ENCODE measurements around the gene LYST.
"Not testable (repeated sequence)": the region's sequence is repeated elsewhere in the genome, so short reads cannot be mapped to it uniquely, and the experiment has no call there.

DNA sequence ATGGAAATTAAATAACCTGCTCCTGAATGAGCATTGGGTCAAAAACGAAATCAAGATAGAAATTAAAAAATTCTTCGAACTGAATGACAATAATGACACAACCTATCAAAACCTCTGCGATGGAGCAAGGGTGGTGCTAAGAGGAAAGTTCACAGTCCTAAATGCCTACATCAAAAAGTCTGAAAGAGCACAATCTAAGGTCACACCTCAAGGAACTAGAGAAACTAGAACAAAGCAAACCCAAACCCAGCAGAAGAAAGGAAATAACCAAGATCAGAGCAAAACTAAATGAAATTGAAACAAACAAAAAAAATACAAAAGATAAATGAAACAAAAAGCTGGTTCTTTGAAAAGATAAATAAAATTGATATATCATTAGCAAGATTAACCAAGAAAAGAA, 18.5 kb downstream of the LYST start:
- not testable (repeated sequence) for TF ChIP-seq EZH2 (IDR thresholded peaks at IDR 0.05; ENCODE audit: borderline replicate concordance, low read depth, low read length, poor library complexity, severe bottlenecking)
- TF ChIP-seq, protein P1, sequence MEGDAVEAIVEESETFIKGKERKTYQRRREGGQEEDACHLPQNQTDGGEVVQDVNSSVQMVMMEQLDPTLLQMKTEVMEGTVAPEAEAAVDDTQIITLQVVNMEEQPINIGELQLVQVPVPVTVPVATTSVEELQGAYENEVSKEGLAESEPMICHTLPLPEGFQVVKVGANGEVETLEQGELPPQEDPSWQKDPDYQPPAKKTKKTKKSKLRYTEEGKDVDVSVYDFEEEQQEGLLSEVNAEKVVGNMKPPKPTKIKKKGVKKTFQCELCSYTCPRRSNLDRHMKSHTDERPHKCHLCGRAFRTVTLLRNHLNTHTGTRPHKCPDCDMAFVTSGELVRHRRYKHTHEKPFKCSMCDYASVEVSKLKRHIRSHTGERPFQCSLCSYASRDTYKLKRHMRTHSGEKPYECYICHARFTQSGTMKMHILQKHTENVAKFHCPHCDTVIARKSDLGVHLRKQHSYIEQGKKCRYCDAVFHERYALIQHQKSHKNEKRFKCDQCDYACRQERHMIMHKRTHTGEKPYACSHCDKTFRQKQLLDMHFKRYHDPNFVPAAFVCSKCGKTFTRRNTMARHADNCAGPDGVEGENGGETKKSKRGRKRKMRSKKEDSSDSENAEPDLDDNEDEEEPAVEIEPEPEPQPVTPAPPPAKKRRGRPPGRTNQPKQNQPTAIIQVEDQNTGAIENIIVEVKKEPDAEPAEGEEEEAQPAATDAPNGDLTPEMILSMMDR (conservative IDR thresholded peaks at IDR 0.05; ENCODE audit: low read depth, low read length) = not testable (repeated sequence)
